Stimulated activated naive CD8-positive, alpha-beta T cell treated with anti-CD3 and anti-CD28 coated beads, Interleukin-15, amount 100 ng/mL, for 72 hours (primary cell): ENCODE measurements around the gene LIMK2.
"Not testable (repeated sequence)": the region's sequence is repeated elsewhere in the genome, so short reads cannot be mapped to it uniquely, and the experiment has no call there.

Source experiments
- ATAC-seq: fragments of 150-1000 bp; cut with Tn5 transposase; 2 replicates; pipeline ENCODE4 v1.10.0; 2021; ENCODE audit warnings: mild to moderate bottlenecking, moderate library complexity
- DNase-seq, 2 donors: peaks; one replicate each; pipeline ENCODE4 v3.0.0; 2021 to 2022
- H3K27ac Mint-ChIP-seq, 2 donors: one replicate each; pipeline ENCODE4 v1.8.0; 2022; ENCODE audit warnings: mild to moderate bottlenecking in 2 of 2, mixed read lengths in 2 of 2, moderate library complexity in 2 of 2
- H3K27me3 Mint-ChIP-seq: one replicate; pipeline ENCODE4 v1.8.0; 2022; ENCODE audit warnings: mixed read lengths
- H3K4me1 Mint-ChIP-seq: one replicate; pipeline ENCODE4 v1.8.0; 2022; ENCODE audit warnings: mild to moderate bottlenecking, mixed read lengths
- H3K4me3 Mint-ChIP-seq, 2 donors: one replicate each; pipeline ENCODE4 v1.8.0; 2022; ENCODE audit warnings: mild to moderate bottlenecking in 2 of 2, mixed read lengths in 2 of 2, moderate library complexity in 1 of 2
- H3K9me3 Mint-ChIP-seq, 2 donors: one replicate each; pipeline ENCODE4 v1.8.0; 2022; ENCODE audit warnings: mixed read lengths in 2 of 2

The LIMK2 gene

GRCh38 chr22:31308181-31308580 lies 96.1 kb downstream of the LIMK2 start:
- ATAC-seq (no peak), DNase-seq (no peak)
- no peaks in the 10 kb centered on the region for H3K9me3 Mint-ChIP-seq
- H3K4me1 Mint-ChIP-seq = peaks cover 57% of the 10 kb centered on the region
- H3K4me3 Mint-ChIP-seq = peak overlapping the region in 1 of 2 donors; percentile 45
- peak overlapping the region in 1 of 2 donors; percentile 22 for H3K27ac Mint-ChIP-seq
- no peaks in the 10 kb centered on the region for H3K27me3 Mint-ChIP-seq

GRCh38 chr22:31313366-31314147 lies 101.5 kb downstream of the LIMK2 start:
- Mint-ChIP-seq H3K4me1 (peaks cover 28% of the 10 kb centered on the region), H3K9me3 (peaks cover 0 to 12% of the 10 kb centered on the region in 2 donors), H3K27me3 (no peaks in the 10 kb centered on the region), H3K27ac (no peak overlapping the region), H3K4me3 (no peak overlapping the region)
- peak; percentile 62 for ATAC-seq
- peak; percentile 47 to 58 for DNase-seq

- DNase-seq, H3K27me3 Mint-ChIP-seq, H3K4me3 Mint-ChIP-seq, H3K27ac Mint-ChIP-seq, ATAC-seq: not testable (repeated sequence)
- Mint-ChIP-seq H3K9me3 (peaks cover 0 to 12% of the 10 kb centered on the region in 2 donors), H3K4me1 (peaks cover 21% of the 10 kb centered on the region)
Observed at GRCh38 chr22:31314220-31314619, 102.1 kb downstream of the LIMK2 start.

- no peaks in the 10 kb centered on the region for H3K27me3 Mint-ChIP-seq
- no peak for ATAC-seq
- no peaks in the 10 kb centered on the region for H3K9me3 Mint-ChIP-seq
- H3K4me3 Mint-ChIP-seq = no peak overlapping the region
- peak overlapping the region in 1 of 2 donors; percentile 32 for H3K27ac Mint-ChIP-seq
- peaks cover 19% of the 10 kb centered on the region for H3K4me1 Mint-ChIP-seq
- no peak for DNase-seq
Observed at GRCh38 chr22:31321421-31321820, 109.3 kb downstream of the LIMK2 start.

- Mint-ChIP-seq H3K27ac (peak overlapping the region; percentile 7 to 83), H3K4me3 (no peak overlapping the region), H3K4me1 (peaks cover 28% of the 10 kb centered on the region), H3K27me3 (no peaks in the 10 kb centered on the region), H3K9me3 (no peaks in the 10 kb centered on the region)
- DNase-seq = no peak
- ATAC-seq = peak; percentile 77
Observed at GRCh38 chr22:31323578-31324550, 111.8 kb downstream of the LIMK2 start.

GRCh38 chr22:31326877-31327276 lies 114.8 kb downstream of the LIMK2 start:
- ATAC-seq (no peak), DNase-seq (no peak)
- H3K27me3 Mint-ChIP-seq = no peaks in the 10 kb centered on the region
- H3K27ac Mint-ChIP-seq = no peak overlapping the region
- H3K4me1 Mint-ChIP-seq = peaks cover 52% of the 10 kb centered on the region
- H3K4me3 Mint-ChIP-seq = no peak overlapping the region
- no peaks in the 10 kb centered on the region for H3K9me3 Mint-ChIP-seq

- Mint-ChIP-seq H3K27me3 (no peaks in the 10 kb centered on the region), H3K9me3 (no peaks in the 10 kb centered on the region), H3K4me3 (peak overlapping the region in 1 of 2 donors; percentile 35), H3K27ac (peak overlapping the region in 1 of 2 donors; percentile 80), H3K4me1 (peaks cover 55% of the 10 kb centered on the region)
- DNase-seq (no peak), ATAC-seq (no peak)
Observed at GRCh38 chr22:31327806-31328543, 115.9 kb downstream of the LIMK2 start.

- H3K4me3 Mint-ChIP-seq = no peak overlapping the region
- H3K4me1 Mint-ChIP-seq = peaks cover 55% of the 10 kb centered on the region
- ATAC-seq (no peak), DNase-seq (no peak)
- H3K27ac Mint-ChIP-seq = no peak overlapping the region
- no peaks in the 10 kb centered on the region for H3K27me3 Mint-ChIP-seq
- no peaks in the 10 kb centered on the region for H3K9me3 Mint-ChIP-seq
Observed at GRCh38 chr22:31328544-31328960, 116.5 kb downstream of the LIMK2 start.

- no peak overlapping the region for H3K4me3 Mint-ChIP-seq
- DNase-seq (no peak), ATAC-seq (no peak)
- H3K4me1 Mint-ChIP-seq = peaks cover 55% of the 10 kb centered on the region
- H3K27me3 Mint-ChIP-seq = no peaks in the 10 kb centered on the region
- H3K27ac Mint-ChIP-seq = peak overlapping the region in 1 of 2 donors; percentile 78
- H3K9me3 Mint-ChIP-seq = no peaks in the 10 kb centered on the region
Observed at GRCh38 chr22:31329029-31329428, 116.9 kb downstream of the LIMK2 start.
